ENCODE measurements around the gene RNF31.

RNF31 gene

DNA sequence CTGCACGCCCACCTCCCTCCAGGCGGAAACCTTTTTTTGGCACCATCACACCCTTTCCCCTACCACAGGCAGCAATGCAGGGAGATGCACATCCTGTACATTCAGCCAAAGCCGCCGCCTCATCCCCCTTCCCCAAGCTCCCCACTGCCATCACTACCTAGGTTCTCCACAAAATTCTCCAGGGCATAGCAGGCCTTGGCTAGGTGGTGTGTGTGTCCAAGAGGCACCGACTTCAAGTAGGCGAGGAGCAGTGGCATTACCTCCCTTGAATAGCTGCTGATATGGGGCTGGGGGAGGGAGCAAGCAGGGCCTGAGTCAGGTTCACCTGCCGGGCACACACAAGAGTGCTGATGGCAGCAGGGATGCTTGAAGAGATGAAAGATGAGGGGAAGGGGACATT, 37.7 kb downstream of the RNF31 start:
- no peak for DNase-seq (ENCODE audit: low read depth)

DNA sequence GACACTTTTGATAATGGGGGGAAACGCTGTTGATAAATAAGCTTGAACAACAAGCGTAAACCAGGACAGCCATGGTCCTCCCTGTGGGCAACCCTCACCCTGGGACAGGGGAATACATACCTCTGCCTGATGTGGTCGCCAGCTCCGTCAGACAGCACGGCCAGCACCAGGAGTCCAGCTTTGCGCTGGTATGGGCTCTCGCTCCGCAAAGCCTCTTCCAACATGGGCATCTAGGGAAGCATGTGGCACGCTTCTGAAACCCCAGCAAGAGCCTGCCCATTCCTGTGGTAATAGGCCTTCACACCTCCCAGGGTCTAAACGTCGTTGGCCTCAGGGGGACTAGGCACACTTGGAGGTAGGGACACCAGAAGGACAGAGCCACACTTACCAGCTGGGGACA, 38.4 kb downstream of the RNF31 start:
- TF ChIP-seq, protein P1, sequence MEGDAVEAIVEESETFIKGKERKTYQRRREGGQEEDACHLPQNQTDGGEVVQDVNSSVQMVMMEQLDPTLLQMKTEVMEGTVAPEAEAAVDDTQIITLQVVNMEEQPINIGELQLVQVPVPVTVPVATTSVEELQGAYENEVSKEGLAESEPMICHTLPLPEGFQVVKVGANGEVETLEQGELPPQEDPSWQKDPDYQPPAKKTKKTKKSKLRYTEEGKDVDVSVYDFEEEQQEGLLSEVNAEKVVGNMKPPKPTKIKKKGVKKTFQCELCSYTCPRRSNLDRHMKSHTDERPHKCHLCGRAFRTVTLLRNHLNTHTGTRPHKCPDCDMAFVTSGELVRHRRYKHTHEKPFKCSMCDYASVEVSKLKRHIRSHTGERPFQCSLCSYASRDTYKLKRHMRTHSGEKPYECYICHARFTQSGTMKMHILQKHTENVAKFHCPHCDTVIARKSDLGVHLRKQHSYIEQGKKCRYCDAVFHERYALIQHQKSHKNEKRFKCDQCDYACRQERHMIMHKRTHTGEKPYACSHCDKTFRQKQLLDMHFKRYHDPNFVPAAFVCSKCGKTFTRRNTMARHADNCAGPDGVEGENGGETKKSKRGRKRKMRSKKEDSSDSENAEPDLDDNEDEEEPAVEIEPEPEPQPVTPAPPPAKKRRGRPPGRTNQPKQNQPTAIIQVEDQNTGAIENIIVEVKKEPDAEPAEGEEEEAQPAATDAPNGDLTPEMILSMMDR (conservative IDR thresholded peaks at IDR 0.05; ENCODE audit: low read depth, low read length), result no peak
- no peak for DNase-seq (ENCODE audit: low read depth)
- no peak overlapping the region for H3K4me3 ChIP-seq (ENCODE audit: low read depth, low read length)

More for the DNA sequence above, 37.7 kb downstream of the RNF31 start:
- no peak overlapping the region for H3K4me3 ChIP-seq (ENCODE audit: low read depth, low read length)
- TF ChIP-seq, protein P1 (conservative IDR thresholded peaks at IDR 0.05; ENCODE audit: low read depth, low read length), result no peak

DNA sequence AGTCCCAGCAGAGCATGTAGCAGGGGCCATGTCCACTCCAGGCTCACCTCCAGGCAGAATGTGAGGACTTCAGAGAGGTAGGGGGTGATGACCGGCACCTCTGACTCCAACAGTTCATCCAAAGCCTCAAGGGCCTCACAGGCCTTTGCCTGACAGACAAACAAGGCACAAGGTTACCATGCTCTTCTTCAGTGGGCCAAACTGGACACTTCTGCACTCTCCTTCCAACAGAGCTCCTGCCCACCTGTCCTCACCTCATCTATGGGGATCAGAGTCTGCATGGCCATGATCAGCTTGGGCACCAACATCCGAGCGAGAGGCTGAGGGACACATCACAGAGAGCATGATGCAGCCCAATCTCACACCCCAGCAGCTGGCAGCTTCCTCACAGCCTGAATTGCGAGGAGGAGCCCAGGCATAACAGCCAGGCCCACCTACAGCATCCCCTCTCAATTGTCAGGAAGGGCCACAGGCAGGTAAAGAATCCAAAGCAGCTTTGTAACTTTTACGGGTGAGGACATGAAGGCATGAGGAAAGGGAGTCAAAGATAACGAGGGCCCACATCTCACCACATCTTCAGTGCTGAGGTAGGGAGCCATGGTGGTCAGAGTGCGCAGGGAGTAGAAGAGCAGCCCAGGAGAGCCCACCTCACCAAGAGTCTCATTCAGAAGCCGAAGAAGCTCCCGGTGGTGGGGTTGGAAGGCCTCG, 39.7 kb downstream of the RNF31 start:
- TF ChIP-seq, protein P1 (conservative IDR thresholded peaks at IDR 0.05; ENCODE audit: low read depth, low read length), result no peak
- H3K4me3 ChIP-seq (ENCODE audit: low read depth, low read length), result no peak overlapping the region
- no peak for DNase-seq (ENCODE audit: low read depth)

DNA sequence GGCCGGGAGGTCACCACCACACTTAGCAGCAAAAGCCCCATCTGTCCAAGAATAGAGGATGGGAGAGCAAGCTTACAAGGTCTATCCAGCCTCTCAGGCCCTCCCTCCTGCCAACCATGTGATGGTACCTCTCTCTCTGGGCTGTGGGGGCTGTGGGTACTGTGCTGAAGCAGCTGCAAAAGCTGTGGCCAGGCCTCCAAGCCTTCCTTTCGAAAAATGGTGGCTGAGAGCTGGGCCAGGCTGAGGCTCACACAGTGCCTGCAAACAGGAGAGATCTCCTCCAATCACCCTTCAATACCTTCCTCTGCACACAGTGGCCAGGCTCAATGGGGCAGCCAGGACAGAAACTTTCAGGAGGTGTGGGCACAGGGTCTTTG, 40.2 kb downstream of the RNF31 start:
- TF ChIP-seq, protein P1 (conservative IDR thresholded peaks at IDR 0.05; ENCODE audit: low read depth, low read length), result no peak
- H3K4me3 ChIP-seq (ENCODE audit: low read depth, low read length), result peak overlapping the region; percentile 81
- no peak for DNase-seq (ENCODE audit: low read depth)

DNA sequence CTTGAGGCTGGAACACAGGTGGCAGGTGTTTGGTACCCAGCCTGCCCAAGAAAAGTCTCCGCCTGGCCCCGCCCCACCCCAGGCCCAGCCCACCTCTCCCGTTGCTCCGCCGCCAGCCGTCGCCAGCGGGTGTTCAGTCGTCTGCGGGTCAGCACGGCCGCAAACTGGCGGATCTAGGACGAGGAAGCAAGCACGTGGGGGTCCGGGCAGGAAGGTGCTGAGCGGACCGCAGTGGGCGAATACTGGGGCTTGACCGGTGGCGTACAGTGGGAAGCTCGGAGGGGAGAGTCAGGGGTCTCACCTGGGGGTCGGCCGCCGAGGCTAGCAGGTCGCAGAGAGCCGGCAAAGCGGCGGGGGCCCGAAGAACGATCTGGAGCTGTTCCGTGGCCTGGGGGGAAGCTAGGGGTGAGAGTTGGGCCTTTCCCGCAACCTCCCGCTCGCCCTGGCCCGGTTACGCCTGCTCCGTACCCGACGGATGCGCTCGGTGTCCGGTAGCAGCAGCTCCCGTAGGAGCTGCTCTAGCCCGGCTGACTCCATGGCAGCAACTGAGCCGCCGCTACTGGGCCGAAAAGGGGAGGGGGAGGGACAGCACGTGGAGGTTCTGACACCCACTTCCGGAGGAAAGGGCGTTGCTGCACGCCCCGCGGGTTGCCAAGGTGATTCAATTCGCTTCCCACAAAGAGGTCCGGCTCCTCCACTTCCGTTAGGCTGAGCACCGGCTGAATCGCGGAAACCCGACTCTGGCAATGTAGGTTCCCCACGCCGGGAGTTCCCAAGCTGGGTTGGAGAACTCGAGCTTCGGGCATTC, 41.2 kb downstream of the RNF31 start, which contains the start of gene IPO4:
Gene IPO4, minus strand, starts transcription at position 566 of the 808 bp plus-strand sequence. Its CDS starts 29 bp downstream, at position 537.
- TF ChIP-seq, protein P1 (conservative IDR thresholded peaks at IDR 0.05; ENCODE audit: low read depth, low read length), result no peak
- peak; percentile 99 for DNase-seq (ENCODE audit: low read depth)
- H3K4me3 ChIP-seq (ENCODE audit: low read depth, low read length), result peak within 1 kb of the TSS; percentile 81

DNA sequence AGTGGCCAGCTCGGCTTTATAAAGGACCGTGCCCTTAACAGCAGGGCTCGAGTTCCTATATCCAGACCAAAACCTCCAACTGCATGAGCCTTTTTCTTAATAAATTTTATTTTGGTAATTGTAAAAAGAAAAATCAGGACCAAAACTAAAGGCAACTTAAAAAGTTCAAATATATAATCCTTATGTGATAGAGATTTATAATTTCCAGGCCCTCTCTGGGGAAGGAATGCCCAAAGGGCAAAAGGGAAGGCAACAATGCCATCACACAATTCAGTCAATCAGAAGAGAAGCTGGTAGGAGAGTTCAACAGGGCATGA, 41.7 kb downstream of the RNF31 start:
- TF ChIP-seq, protein P1 (conservative IDR thresholded peaks at IDR 0.05; ENCODE audit: low read depth, low read length), result no peak
- no peak for DNase-seq (ENCODE audit: low read depth)
- H3K4me3 ChIP-seq (ENCODE audit: low read depth, low read length), result peak overlapping the region; percentile 41

All from choroid plexus epithelial cell (primary cell).